ENCODE measurements around the gene PWP1. TPM values are rescaled to one million over a fixed set of nuclear protein-coding genes. Genes with fewer than 3 reads are reported as not detected.

PWP1 gene
- total RNA-seq, 1 donor from 2014 or later = 63.0 TPM

- Mint-ChIP-seq H3K4me3 (no peak overlapping the region), H3K4me1 (peaks cover 21% of the 10 kb centered on the region), H3K9me3 (no peaks in the 10 kb centered on the region), H3K27ac (no peak overlapping the region), H3K36me3 (peaks cover 2% of the 10 kb centered on the region), H3K27me3 (ENCODE audit: insufficient read depth, low read depth) (peaks cover 10% of the 10 kb centered on the region)
- no peak overlapping the region for H3K4me3 ChIP-seq
- no peak overlapping the region for H3K9ac ChIP-seq
- no peak for DNase-seq (ENCODE audit: low spot score)
- no peak overlapping the region for H3K27ac ChIP-seq
- H3K4me2 ChIP-seq = no peak overlapping the region
- TF ChIP-seq EZH2 (IDR thresholded peaks at IDR 0.05) (no peak), EZH2phosphoT487 (IDR thresholded peaks at IDR 0.05) (no peak), CTCF (IDR thresholded peaks at IDR 0.05) (no peak)
- no peaks in the 10 kb centered on the region for H3K79me2 ChIP-seq (ENCODE audit: low read depth)
- peaks cover 26% of the 10 kb centered on the region for H3K4me1 ChIP-seq
- H2AFZ ChIP-seq (replicated peaks) = no peak overlapping the region
- H3K36me3 ChIP-seq = no peaks in the 10 kb centered on the region
- no peaks in the 10 kb centered on the region for H4K20me1 ChIP-seq (ENCODE audit: low read depth)
- no peaks in the 10 kb centered on the region for H3K9me3 ChIP-seq (ENCODE audit: low read depth)
- H3F3A ChIP-seq (ENCODE audit: low read depth) = peaks cover 19% of the 10 kb centered on the region
- no peaks in the 10 kb centered on the region for H3K27me3 ChIP-seq
Measured at GRCh38 chr12:107650977-107651376, 34.6 kb upstream of the PWP1 start.

DNA sequence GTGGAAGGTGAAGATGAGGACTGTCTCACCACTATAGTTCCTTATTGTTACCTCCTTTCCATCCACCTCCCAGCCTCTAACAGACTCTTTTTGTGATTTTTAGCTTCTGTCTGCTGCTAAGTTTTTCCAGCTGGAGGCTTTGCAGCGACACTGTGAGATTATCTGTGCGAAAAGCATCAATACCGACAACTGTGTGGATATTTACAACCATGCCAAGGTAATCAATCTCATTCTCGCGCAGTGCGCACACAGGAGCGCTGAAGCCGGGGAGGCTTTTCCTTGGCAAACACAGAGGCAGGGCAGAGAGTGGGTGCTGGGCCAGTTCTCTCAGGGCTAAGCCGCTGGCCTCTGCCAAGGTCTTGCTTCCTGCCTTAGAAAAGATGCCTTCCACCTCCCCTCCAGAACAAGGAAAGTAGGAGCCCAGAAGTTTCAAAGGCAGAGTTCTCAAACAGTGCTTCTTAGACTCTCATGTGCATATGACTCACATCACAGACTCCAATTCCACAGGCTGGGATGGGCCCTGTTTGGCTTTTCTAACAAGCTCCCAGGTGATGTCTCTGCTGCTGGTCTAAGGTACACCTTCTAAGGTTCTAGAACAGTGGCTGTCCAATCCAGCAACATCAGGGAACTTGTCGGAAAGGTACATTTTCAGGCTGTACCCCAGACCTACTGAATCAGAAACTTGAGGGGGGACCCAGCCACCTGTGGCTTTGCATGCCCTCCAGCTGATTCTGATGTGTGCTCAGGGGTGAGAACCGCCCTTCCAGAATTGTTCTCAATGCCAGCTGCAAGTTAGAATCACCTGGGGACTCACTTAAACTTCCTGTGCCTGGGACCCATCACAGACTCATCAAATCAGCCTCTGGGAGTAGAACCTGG, 33.8 kb upstream of the PWP1 start:
- Mint-ChIP-seq H3K27me3 (ENCODE audit: insufficient read depth, low read depth) (peaks cover 10% of the 10 kb centered on the region), H3K9me3 (no peaks in the 10 kb centered on the region), H3K4me1 (peaks cover 13% of the 10 kb centered on the region), H3K4me3 (no peak overlapping the region), H3K36me3 (peaks cover under 1% of the 10 kb centered on the region), H3K27ac (no peak overlapping the region)
- Histone ChIP-seq H3K79me2 (ENCODE audit: low read depth) (no peaks in the 10 kb centered on the region), H3F3A (ENCODE audit: low read depth) (peaks cover 11% of the 10 kb centered on the region), H3K36me3 (no peaks in the 10 kb centered on the region), H3K9me3 (ENCODE audit: low read depth) (no peaks in the 10 kb centered on the region), H4K20me1 (ENCODE audit: low read depth) (no peaks in the 10 kb centered on the region), H3K27ac (no peak overlapping the region), H2AFZ (replicated peaks) (no peak overlapping the region), H3K4me2 (no peak overlapping the region), H3K4me1 (peaks cover 18% of the 10 kb centered on the region), H3K27me3 (no peaks in the 10 kb centered on the region), H3K9ac (no peak overlapping the region), H3K4me3 (no peak overlapping the region)
- TF ChIP-seq EZH2 (IDR thresholded peaks at IDR 0.05) (no peak), EZH2phosphoT487 (IDR thresholded peaks at IDR 0.05) (no peak), CTCF (IDR thresholded peaks at IDR 0.05) (no peak)
- no peak for DNase-seq (ENCODE audit: low spot score)

GRCh38 chr12:107653519-107653918, 32.1 kb upstream of the PWP1 start:
- no peaks in the 10 kb centered on the region for H3K9me3 ChIP-seq (ENCODE audit: low read depth)
- H3K79me2 ChIP-seq (ENCODE audit: low read depth) = no peaks in the 10 kb centered on the region
- Mint-ChIP-seq H3K27ac (no peak overlapping the region), H3K27me3 (ENCODE audit: insufficient read depth, low read depth) (peaks cover 7% of the 10 kb centered on the region), H3K4me1 (peaks cover 12% of the 10 kb centered on the region), H3K4me3 (no peak overlapping the region), H3K9me3 (no peaks in the 10 kb centered on the region), H3K36me3 (no peaks in the 10 kb centered on the region)
- DNase-seq (ENCODE audit: low spot score) = no peak
- H3K27ac ChIP-seq = no peak overlapping the region
- no peaks in the 10 kb centered on the region for H4K20me1 ChIP-seq (ENCODE audit: low read depth)
- H2AFZ ChIP-seq (replicated peaks) = no peak overlapping the region
- no peak overlapping the region for H3K4me2 ChIP-seq
- TF ChIP-seq EZH2 (IDR thresholded peaks at IDR 0.05) = no peak
- TF ChIP-seq CTCF (IDR thresholded peaks at IDR 0.05) = no peak
- TF ChIP-seq EZH2phosphoT487 (IDR thresholded peaks at IDR 0.05) = no peak
- no peaks in the 10 kb centered on the region for H3K27me3 ChIP-seq
- H3K9ac ChIP-seq = no peak overlapping the region
- peaks cover 15% of the 10 kb centered on the region for H3K4me1 ChIP-seq
- no peaks in the 10 kb centered on the region for H3K36me3 ChIP-seq
- H3F3A ChIP-seq (ENCODE audit: low read depth) = no peaks in the 10 kb centered on the region
- no peak overlapping the region for H3K4me3 ChIP-seq
